ENCODE measurements around the gene CHPT1.

The CHPT1 gene

DNA sequence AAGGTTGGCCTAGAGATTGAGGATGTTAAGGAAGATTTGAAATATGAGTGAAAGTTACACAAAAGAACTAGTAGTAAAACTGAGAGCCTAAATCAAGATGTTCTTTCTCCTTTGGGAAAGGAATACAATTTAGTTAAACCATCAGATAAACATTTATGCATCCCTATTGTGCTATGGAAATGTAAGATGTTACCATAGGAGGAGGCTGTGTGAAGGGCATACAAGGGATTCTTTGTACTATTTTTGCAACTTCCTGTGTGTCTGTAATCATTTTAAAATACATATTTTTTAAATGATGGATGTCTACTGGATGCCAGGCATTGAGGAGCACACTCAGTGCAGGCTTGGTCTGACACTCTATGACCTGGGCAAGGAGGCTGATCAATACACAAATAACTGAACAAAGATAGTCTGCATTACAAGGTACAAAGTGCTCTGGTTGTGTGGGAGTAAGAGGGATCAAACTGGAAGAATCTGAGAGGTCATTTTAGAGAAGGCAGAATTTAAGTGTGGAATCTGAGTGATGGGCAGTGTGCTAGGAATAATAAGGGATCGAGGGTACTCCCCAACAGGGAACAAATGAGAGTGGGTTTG lies 5.8 kb upstream of the CHPT1 start:
- TF ChIP-seq CTCF (IDR thresholded peaks at IDR 0.05; ENCODE audit: low read depth, low read length), result no peak
- no peak overlapping the region for H3K4me3 ChIP-seq (ENCODE audit: low read depth, low read length)
- no peak for DNase-seq
- H3K4me1 ChIP-seq, result no peaks in the 10 kb centered on the region
- H3K27me3 ChIP-seq, result no peaks in the 10 kb centered on the region
- H3K9me3 ChIP-seq, result no peaks in the 10 kb centered on the region
- H3K36me3 ChIP-seq, result no peaks in the 10 kb centered on the region

DNA sequence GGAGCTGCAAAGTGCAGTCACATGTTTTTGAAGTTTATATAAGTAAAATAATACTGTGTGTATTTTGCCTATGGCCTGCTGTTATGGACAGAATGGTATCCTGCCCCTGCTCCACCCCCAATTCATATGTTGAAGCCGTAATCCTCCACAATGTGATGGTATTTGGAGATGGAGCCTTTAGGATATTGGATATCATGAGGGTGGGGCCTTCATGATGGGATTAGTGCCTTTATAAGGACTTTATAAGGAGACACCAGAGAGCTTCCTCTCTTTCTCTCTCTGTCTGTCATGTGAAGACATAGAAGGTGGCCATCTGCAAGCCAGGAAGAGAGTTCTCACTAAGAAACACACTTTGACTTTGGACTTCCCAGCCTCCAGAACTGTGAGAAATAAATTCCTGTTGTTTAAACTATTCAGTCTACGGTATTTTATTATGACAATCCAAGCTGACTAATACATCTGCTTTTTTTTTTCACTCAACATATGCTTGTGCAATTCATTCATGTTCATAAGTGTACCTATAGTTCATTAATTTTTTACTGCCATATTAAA lies 3.1 kb upstream of the CHPT1 start:
- H3K4me3 ChIP-seq (ENCODE audit: low read depth, low read length), result no peak overlapping the region
- no peaks in the 10 kb centered on the region for H3K9me3 ChIP-seq
- DNase-seq, result no peak
- TF ChIP-seq CTCF (IDR thresholded peaks at IDR 0.05; ENCODE audit: low read depth, low read length), result no peak
- no peaks in the 10 kb centered on the region for H3K27me3 ChIP-seq
- peaks cover 5% of the 10 kb centered on the region; the same call in 1 of the 2 replicates for H3K36me3 ChIP-seq
- H3K4me1 ChIP-seq, result no peaks in the 10 kb centered on the region

DNA sequence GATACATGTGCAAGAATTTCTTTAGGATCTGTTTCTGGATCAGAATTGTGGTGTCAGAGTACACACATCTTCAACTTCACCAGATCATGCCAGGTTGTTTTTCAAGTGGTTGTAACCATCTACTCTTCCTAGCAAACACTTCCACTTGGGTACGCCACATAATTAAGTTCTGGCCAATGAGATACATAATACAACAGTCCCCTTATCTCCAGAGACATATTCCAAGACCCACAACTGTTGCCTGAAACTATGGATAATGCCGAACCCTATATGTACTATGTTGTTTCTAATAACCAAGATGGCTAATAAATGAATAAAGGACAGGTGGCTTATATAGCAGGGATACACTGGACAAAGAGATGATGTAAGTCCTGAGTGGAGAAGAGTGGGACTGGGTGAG lies 2.5 kb upstream of the CHPT1 start:
- H3K36me3 ChIP-seq, result peaks cover 5% of the 10 kb centered on the region; the same call in 1 of the 2 replicates
- no peaks in the 10 kb centered on the region for H3K27me3 ChIP-seq
- DNase-seq, result no peak
- no peak for TF ChIP-seq CTCF (IDR thresholded peaks at IDR 0.05; ENCODE audit: low read depth, low read length)
- H3K4me3 ChIP-seq (ENCODE audit: low read depth, low read length), result no peak overlapping the region
- peaks cover 3% of the 10 kb centered on the region; the same call in 1 of the 2 replicates for H3K4me1 ChIP-seq
- H3K9me3 ChIP-seq, result no peaks in the 10 kb centered on the region

DNA sequence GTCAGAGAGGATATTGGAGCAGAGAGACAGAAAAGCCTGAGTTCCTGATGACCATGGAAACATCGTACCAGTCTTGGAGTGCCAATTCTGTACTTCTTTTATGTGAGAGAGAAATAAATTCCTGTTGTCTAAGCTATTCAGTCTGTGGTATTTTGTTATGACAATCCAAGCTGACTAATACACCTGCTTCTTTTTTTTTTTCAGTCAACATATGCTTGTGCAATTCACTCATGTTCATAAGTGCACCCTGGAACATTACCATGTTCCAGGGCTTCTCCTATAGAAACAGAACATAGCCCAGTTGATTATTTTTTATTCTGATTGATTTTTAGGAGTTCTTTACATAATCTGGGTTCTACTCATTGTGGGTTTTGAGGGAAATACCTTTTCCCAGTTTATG lies 1.7 kb upstream of the CHPT1 start:
- no peaks in the 10 kb centered on the region for H3K27me3 ChIP-seq
- DNase-seq, result no peak
- H3K4me1 ChIP-seq, result peaks cover 3% of the 10 kb centered on the region; the same call in 1 of the 2 replicates
- no peaks in the 10 kb centered on the region for H3K9me3 ChIP-seq
- H3K36me3 ChIP-seq, result peaks cover 5% of the 10 kb centered on the region; the same call in 1 of the 2 replicates
- no peak overlapping the region for H3K4me3 ChIP-seq (ENCODE audit: low read depth, low read length)
- TF ChIP-seq CTCF (IDR thresholded peaks at IDR 0.05; ENCODE audit: low read depth, low read length), result no peak

DNA sequence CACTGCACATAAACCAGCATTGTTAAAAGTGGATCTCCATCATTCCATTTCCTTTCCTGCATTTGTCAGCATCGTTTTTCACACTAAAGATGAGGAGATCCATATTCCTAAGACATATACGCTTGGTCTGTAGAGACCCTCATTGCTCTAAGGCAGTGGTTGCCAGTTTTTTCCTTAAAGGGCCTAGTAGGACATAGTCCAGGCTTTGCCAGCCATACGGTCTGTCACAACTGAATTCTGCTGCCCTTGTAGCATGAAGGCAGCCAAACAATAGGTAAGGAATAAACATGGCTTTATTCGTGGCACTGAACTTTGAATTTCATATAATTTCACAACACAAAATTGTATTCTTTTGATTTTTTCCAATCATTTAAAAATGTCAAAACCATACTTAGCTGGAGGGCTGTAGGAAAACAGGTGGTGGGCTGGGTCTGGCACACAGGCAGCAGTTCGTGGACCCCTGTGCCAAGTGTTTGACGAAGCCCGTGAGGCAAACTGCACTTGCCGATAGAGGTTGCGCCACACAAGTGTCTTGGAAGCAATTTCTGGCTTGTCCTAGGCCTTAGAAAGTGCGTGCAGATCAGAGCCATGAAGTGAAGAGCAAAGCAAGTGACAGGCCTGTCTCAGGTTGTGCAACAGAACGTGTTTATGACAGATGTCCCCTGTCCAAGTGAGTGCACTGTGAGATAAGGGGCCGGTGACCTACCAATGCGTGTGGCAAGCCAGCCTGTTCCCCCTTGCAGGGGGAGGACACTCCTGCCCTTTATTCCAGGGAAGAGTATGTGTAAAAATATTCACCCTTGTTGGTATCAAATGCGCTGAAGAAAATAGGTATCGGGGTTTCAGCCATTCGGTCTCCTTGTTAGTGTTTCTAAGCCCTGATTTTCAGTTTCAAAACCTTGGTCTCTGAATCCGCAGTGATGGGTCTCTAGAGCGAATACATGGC lies 916 bp upstream of the CHPT1 start:
- Histone ChIP-seq H3K36me3 (peaks cover 5% of the 10 kb centered on the region; the same call in 1 of the 2 replicates), H3K4me1 (peaks cover 3% of the 10 kb centered on the region; the same call in 1 of the 2 replicates), H3K27me3 (no peaks in the 10 kb centered on the region), H3K4me3 (ENCODE audit: low read depth, low read length) (peak overlapping the region; percentile 83), H3K9me3 (no peaks in the 10 kb centered on the region)
- DNase-seq, result peak; percentile 51
- TF ChIP-seq CTCF (IDR thresholded peaks at IDR 0.05; ENCODE audit: low read depth, low read length), result no peak
